HG03378 (cell line): ENCODE data around the gene FBXO46.
"Not testable (repeated sequence)": the region's sequence is repeated elsewhere in the genome, so short reads cannot be mapped to it uniquely, and the experiment has no call there.

Source experiments
- ATAC-seq: cut with Tn5 transposase; IDR thresholded peaks from one replicate; pipeline ENCODE4 v1.9.1; 2021; ENCODE audit warnings: mild to moderate bottlenecking, moderate library complexity; ENCODE audit not compliant: unreplicated experiment

The FBXO46 gene

DNA sequence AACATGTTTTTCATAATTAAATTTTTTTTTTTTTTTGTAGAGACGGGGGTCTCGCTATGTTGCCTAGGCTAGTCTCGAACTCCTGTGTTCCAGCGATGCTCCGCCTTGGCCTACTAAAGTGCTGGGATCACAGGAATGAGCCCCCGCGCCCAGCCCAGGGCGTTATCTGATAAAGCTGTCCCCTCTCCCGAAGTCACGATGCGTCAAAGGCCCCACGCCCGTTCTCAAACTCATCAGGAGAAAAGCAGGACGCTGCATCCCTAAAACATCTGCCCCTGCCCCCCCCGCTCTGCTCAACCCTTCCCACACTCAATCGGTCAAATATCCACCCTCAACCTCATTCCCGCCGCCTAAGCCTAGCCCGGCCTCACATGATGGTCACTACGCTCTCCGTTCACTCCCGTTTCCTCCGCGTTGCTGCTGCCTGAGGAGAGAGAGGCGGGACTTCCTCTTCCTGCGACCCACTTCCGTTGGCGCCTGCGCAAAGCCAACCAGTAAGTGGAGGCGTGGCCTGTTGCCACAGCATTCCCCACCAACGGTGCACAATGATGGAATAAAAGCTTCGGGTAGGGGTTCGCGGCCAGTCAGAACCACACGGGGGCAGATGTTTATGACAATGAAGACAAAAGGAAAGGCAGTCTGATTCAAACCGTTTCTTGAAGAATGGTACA lies 39.0 kb downstream of the FBXO46 start, which contains the start of gene SNRPD2:
Gene SNRPD2, minus strand, starts transcription at position 438 of the 671 bp plus-strand sequence. Its CDS starts 65 bp downstream, at position 373.
- peak; percentile 48 for ATAC-seq

DNA sequence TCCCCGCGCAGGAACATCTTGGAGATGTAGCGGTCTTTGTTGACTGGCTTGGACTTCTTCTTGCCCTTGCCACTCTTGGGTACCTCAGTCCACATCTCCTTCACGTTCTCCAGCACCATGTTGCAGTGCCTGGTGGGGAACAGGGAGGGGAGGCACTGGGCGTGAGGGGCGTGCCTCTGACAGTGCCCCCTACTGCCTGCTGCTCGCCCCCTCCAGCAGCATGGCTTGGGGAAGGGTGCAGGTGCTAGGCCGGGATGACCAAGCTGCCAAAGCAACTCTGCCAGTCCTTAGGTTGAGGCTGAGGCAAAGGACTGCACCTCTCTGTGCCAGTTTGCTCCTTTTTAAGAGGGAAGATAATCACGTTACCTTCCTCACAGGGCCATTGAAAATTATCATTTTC lies 43.1 kb downstream of the FBXO46 start:
- no peak for ATAC-seq

DNA sequence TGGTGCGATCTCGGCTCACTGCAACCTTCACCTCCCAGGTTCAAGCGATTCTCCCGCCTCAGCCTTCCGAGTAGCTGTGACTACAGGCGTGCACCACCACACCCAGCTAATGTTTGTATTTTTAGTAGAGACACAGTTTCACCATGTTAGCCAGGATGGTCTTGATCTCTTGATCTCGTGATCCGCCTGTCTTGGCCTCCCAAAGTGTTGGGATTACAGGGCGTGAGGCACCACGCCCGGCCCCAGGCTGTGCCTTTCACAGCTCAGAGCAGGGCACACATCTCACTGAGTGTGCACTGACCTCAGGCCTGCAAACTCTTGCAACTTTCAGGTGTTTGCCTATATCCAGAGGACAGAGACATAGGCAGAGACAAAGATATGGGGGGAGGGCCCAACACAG lies 45.7 kb downstream of the FBXO46 start:
- ATAC-seq: not testable (repeated sequence)

DNA sequence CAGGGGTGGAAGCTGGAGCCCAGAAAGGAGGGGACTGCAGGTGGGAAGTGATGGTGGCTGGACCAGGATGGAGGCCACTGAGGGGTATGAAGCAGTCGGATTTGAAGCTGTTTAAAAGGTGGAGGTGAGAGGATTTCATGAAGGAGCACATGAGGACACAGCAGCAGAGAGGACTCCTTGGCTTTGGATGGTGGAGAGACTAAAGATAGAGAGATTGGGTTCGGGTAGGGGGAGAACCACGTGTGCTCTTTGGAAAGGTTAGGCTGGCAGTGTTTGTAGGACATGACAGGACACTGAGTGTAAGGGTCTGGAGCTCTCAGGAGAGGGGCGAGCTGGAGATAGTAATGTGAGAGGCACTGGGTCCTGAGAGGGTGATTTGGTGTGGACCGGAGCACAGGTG lies 47.8 kb downstream of the FBXO46 start:
- ATAC-seq: no peak

DNA sequence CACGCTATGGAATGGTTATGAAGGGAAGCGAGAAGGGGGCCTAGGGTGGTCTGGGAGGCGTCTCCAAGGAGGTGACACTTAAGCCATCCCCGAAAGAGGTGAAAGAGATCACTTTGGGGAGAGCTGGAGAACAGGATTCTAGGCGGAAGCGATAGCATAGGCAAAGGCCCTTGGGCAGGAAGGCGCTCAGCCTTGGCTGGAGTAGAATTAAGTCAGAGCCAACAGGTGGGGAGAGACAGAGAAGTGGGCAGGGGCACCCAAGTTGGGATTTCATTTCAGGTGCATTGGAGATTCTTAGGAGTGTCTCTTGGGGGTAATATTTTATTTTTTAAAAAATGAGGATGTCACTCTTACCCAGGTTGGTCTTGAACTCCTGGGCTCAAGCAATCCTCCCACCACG lies 48.6 kb downstream of the FBXO46 start:
- ATAC-seq: no peak

DNA sequence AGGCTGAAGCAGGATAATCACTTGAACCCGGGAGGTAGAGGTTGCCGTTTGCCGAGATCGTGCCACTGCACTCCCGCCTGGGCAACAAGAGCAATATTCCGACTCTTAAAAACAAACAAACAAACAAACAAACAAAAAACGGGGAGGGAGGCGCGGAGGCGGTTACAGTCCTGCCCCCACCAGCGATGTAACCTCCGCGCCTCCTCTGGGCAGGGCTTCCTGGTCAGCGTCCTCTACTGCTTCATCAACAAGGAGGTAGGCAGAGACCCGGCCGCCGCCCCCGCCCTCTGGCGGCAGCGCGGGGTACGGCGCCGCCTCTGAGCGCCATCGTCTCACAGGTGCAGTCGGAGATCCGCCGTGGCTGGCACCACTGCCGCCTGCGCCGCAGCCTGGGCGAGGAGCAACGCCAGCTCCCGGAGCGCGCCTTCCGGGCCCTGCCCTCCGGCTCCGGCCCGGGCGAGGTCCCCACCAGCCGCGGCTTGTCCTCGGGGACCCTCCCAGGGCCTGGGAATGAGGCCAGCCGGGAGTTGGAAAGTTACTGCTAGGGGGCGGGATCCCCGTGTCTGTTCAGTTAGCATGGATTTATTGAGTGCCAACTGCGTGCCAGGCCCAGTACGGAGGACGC lies 49.2 kb downstream of the FBXO46 start:
- ATAC-seq: no peak

DNA sequence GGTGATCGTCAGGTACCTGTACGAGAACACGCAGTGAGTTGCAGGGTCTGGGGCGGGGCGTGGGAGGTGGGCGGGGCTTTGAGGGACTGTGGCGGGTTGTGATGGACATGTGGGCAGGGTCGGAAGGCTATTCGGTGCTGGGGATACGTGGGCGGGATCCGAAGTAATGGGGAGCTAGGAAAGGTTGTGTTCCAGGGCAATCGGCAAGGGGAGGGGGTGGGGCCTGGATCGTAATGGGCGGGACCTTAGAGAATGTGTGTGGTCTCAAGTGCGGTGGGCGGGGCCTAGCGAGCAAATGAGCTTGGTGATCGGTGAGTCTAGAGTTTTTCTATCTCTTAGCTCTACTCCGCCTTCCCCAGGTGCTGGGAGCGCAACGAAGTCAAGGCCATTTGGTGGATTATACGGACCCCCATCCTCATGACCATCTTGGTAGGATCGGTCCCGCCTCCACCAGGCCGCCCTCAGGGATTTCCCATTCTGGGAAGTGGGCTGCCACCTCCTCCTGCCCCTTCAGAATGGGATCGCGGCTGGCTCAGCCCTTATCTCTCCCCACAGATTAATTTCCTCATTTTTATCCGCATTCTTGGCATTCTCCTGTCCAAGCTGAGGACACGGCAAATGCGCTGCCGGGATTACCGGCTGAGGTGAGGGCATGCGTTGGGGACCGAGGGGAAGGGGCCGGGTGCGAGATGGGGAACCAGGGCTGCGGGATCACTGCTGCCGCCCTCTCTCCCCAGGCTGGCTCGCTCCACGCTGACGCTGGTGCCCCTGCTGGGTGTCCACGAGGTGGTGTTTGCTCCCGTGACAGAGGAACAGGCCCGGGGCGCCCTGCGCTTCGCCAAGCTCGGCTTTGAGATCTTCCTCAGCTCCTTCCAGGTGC lies 53.1 kb downstream of the FBXO46 start:
- no peak for ATAC-seq

DNA sequence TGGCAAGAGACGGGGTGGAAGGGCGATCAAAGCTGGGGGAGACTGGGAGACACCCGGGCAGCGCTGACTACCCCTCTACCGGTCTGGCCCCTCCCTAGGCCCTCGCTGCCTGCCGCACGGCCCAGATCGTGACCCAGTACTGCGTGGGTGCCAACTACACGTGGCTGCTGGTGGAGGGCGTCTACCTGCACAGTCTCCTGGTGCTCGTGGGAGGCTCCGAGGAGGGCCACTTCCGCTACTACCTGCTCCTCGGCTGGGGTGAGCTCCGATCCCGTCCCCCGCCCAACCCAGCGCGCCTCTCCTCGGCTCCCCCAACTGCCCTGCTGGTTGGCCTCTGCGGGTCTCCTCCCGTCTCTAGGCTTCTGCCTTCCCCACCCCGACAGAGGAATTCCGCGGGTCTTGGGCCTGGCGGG lies 53.8 kb downstream of the FBXO46 start:
- no peak for ATAC-seq

DNA sequence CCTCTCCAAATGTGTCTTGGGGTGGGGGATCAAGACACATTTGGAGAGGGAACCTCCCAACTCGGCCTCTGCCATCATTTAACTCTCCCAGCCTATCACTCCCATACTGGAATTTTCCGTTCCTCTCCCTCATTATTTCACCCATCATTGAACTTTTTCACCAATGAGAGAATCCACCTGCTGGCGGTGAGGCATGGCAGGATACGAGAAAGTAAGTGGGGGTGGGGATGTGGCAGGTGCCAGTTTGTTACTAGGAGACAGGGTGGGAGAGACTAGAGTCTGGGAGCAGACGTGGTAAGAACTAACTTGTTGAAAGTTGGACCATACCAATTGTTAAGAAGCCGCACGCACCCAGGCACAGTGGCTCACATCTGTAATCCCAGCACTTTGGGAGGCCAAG lies 55.8 kb downstream of the FBXO46 start:
- no peak for ATAC-seq

DNA sequence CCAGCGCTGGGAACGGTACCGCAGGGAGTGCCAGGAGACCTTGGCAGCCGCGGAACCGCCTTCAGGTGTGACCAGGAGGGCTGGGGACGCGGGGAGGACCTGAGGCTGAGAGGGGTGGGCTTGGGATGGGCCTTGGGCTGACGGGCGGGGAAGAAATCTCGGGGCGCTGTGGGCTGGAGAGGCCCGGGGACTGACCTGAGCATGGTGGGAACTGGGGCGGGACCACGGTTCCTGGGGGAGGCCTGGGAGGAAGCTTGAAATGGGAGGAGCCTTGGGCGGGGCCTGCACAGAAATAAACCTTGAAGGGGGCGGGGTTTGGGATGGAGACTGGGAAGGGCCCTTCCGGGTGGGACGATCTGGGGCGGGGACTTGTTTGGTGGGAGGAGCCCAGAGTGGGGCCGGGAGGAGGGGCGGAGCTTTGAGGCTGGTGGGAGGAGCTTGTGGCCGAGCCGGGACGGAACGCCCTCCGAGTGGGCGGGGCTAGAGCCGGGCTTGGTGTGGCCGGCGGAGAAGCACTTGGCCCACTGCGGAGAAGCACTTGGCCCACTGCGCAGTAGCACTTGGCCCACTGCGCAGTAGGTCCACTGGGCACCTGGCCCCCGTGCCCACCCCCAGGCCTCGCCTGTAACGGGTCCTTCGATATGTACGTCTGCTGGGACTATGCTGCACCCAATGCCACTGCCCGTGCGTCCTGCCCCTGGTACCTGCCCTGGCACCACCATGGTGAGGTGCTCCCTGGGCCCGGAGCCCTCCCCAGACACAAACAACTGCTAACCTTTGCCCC lies 59.8 kb downstream of the FBXO46 start:
- no peak for ATAC-seq

DNA sequence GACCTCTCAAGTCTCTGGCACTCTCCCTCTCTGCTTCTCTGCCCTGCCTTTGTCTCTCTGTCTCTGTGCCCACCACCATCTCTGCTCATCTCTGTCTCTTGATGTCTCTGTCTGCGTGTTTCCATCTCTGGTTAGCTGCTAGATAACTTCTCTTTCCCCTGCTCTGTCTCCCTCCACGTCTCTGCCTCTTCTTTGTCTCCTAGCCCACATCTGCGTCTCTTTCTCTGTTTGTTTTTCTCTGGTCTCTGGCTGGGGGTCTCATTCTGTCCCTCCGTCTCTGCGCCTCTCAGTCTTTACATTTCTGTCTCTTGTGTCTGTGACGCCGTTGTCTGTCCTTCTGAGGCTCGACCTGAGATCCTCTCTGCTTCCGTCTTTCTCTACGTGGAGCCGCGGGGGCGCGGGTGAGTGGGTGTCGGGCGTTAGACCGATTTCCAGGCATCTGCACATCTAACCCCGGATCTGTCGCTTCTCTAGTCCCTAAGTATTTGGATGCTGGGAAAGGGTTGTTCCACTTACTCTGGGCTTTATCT lies 62.3 kb downstream of the FBXO46 start:
- no peak for ATAC-seq

DNA sequence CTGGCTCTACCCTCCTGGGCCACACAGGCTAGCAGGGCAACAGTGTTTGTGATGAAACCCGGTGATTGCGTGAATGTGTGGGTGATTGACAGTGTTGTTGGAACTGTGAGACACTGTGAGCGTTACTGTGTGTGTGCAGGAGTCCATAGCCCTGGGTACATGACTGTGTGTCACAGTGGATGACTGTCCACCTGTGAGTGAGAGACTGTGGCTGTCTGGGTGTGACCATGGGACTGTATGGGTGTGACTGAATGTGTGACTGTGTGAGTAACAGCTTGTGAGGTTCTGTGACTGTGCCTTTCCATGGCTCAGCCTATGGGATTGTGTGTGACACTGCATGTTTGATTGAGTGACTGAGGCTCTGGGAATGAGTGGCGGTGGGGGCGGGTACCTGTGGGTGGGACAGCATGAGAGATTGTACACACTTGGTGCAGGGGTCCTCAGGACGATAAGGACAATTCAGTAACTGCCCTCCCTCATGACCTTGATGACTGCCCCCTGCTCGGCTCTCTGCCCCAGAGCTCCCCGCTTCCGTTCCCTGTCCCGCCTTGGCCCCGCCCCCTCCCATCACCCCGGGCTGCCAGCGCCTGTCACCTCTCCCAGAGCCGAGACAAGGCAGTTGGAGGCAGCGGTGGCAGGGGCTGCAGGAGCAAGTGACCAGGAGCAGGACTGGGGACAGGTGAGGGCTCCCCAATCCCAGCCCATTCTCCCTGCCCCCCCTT lies 62.9 kb downstream of the FBXO46 start, which contains the start of gene GIPR:
Gene GIPR, plus strand, starts transcription at position 602 of the 722 bp plus-strand sequence. CDS start 1,300 bp downstream, outside the sequence.
- ATAC-seq: no peak

DNA sequence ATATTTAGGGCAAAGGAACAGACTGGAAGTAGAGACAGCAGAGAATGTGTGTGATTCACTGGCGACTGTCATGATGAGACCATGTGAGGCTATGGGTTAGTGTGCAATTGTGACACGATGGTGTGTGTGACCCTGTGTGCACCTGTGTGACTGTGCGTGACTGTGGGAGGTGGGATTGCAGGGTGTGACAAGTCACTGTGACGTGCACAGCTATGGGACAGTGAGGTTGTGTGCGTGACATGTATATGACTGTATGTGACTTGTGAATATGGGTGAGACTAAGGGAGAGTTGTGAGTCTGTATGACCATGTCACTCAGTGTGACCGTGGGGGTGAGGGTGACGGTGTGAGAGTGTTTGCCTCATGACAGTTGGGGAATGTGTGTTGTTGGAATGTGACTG lies 66.1 kb downstream of the FBXO46 start:
- ATAC-seq: no peak

DNA sequence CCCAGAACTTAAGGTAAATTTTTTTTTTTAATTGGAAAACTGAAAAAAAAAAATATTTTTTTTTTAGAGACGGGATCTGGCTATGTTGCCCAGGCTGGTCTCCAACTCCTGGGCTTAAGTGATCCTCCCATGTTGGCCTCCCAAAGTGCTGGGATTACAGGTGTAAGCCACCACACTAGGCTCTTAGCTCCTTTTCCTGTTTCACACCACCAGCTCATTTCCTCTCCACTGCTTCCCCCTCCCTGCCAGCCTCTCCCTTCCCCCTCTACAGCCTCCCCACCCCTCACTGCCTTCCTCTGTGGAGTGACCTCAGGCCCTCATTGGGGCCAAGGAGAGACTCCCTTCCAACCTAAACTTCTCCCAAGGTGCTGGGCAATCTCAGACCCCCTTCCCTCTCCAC lies 66.9 kb downstream of the FBXO46 start:
- no peak for ATAC-seq

DNA sequence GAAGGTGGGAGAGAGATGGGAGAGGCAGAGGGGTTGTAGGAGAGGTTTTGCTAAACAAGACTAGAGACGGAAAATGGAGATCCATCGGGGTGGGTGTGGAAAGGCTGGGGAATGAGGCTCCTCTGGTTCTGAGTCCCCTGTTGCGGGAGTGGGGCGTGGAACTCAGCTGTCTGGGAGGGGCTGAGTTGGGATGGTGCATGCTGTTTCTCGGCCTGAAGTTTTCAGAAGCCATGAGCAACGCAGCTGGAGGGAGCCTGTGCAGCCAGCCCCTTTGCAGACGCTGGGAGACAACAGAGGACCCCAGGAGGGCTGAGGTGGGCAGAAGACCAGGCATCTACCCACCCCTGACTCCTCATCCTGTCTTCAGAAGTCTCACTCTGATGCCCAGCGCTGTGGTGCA lies 70.1 kb downstream of the FBXO46 start:
- no peak for ATAC-seq
